Mesenchymal stem cell (in vitro differentiated cells and primary cell): ENCODE measurements around the gene ARHGEF3.

Experiments used
- DNase-seq: peaks from one replicate; pipeline ENCODE4 v3.0.0-alpha.2; 2013
- H2AFZ ChIP-seq: one replicate; pipeline ENCODE4 v1.6.1; 2013; ENCODE audit warnings: low read depth, mild to moderate bottlenecking, control low read depth, inconsistent platforms, low read length, moderate library complexity
- H2AK5ac ChIP-seq: 2 replicates; pipeline ENCODE4 v1.6.1; 2013; ENCODE audit warnings: low read length, moderate library complexity, mild to moderate bottlenecking, inconsistent platforms; ENCODE audit not compliant: severe bottlenecking
- H2BK120ac ChIP-seq: one replicate; pipeline ENCODE4 v1.6.1; 2013; ENCODE audit warnings: low read depth, mild to moderate bottlenecking, inconsistent platforms, low read length, moderate library complexity
- H2BK12ac ChIP-seq, 2 experiments: one replicate each; pipeline ENCODE4 v1.6.1; 2013; ENCODE audit warnings: inconsistent platforms in 2 of 2, low read length in 2 of 2, mild to moderate bottlenecking in 2 of 2, moderate library complexity in 2 of 2, control low read depth in 1 of 2
- H2BK15ac ChIP-seq: one replicate; pipeline ENCODE4 v1.6.1; 2013; ENCODE audit warnings: mild to moderate bottlenecking, low read depth, inconsistent platforms; ENCODE audit not compliant: poor library complexity, severe bottlenecking
- H2BK5ac ChIP-seq: 2 replicates; pipeline ENCODE4 v1.6.1; 2013; ENCODE audit warnings: low read depth, mild to moderate bottlenecking, low read length, control low read depth, inconsistent platforms; ENCODE audit not compliant: poor library complexity, severe bottlenecking
- H3K14ac ChIP-seq, 2 experiments: one replicate each; pipeline ENCODE4 v1.6.1; 2013; ENCODE audit warnings: inconsistent platforms in 2 of 2, low read length in 2 of 2, control low read depth in 1 of 2, mild to moderate bottlenecking in 1 of 2, moderate library complexity in 1 of 2
- H3K18ac ChIP-seq, 2 experiments: one replicate each; pipeline ENCODE4 v1.6.1; 2013; ENCODE audit warnings: inconsistent platforms in 2 of 2, low read length in 2 of 2, control low read depth in 1 of 2, low read depth in 1 of 2, mild to moderate bottlenecking in 1 of 2
- H3K23ac ChIP-seq, 2 experiments: one replicate each; pipeline ENCODE4 v1.6.1; 2013; ENCODE audit warnings: inconsistent platforms in 2 of 2, low read length in 2 of 2, mild to moderate bottlenecking in 2 of 2, moderate library complexity in 2 of 2, control low read depth in 1 of 2
- H3K27ac ChIP-seq: 2 replicates; pipeline ENCODE4 v1.5.1; 2013; ENCODE audit warnings: mild to moderate bottlenecking, moderate library complexity, low read length, control low read depth, inconsistent platforms; ENCODE audit not compliant: poor library complexity, severe bottlenecking
- H3K27me3 ChIP-seq, 2 experiments: 2 replicates each; pipeline versions ENCODE4 v1.6.1 to v1.7.0; 2013; ENCODE audit warnings: low read length in 2 of 2, mild to moderate bottlenecking in 2 of 2, moderate library complexity in 2 of 2, control low read depth in 1 of 2, inconsistent platforms in 1 of 2; ENCODE audit not compliant: control insufficient read depth in 1 of 2, insufficient read depth in 1 of 2
- H3K36me3 ChIP-seq, 2 experiments: 2 replicates each; pipeline versions ENCODE4 v1.6.1 to v1.7.0; 2013; ENCODE audit warnings: low read length in 2 of 2, control low read depth in 1 of 2, inconsistent platforms in 1 of 2, low read depth in 1 of 2, mild to moderate bottlenecking in 1 of 2; ENCODE audit not compliant: insufficient read depth in 2 of 2, control insufficient read depth in 1 of 2
- H3K4ac ChIP-seq, 2 experiments: one replicate each; pipeline ENCODE4 v1.6.1; 2013; ENCODE audit warnings: inconsistent platforms in 2 of 2, low read length in 2 of 2, mild to moderate bottlenecking in 2 of 2, moderate library complexity in 2 of 2, control low read depth in 1 of 2, low read depth in 1 of 2
- H3K4me1 ChIP-seq: 2 replicates; pipeline ENCODE4 v1.6.1; 2013; ENCODE audit warnings: low read depth, low read length, control low read depth; ENCODE audit not compliant: control insufficient read depth, insufficient read depth
- H3K4me2 ChIP-seq: 2 replicates; pipeline ENCODE4 v1.6.1; 2013; ENCODE audit warnings: low read length, mild to moderate bottlenecking, inconsistent platforms; ENCODE audit not compliant: poor library complexity, severe bottlenecking
- H3K4me3 ChIP-seq, 2 experiments: 2 replicates each; pipeline versions ENCODE4 v1.5.1 to v1.7.0; 2013; ENCODE audit warnings: low read length in 2 of 2, mild to moderate bottlenecking in 2 of 2, control low read depth in 1 of 2, low read depth in 1 of 2; ENCODE audit not compliant: insufficient read depth in 1 of 2
- H3K79me1 ChIP-seq: replicated peaks from 2 replicates; pipeline ENCODE4 v1.6.1; 2013; ENCODE audit warnings: mild to moderate bottlenecking, control low read depth, low read length, inconsistent platforms; ENCODE audit not compliant: poor library complexity, severe bottlenecking
- H3K9ac ChIP-seq: 2 replicates; pipeline ENCODE4 v1.7.0; 2013; ENCODE audit warnings: mild to moderate bottlenecking, low read length, moderate library complexity
- H3K9me3 ChIP-seq: 2 replicates; pipeline ENCODE4 v1.7.0; 2013; ENCODE audit warnings: mild to moderate bottlenecking, low read length; ENCODE audit not compliant: control insufficient read depth
- H4K8ac ChIP-seq: one replicate; pipeline ENCODE4 v1.6.1; 2013; ENCODE audit warnings: inconsistent platforms, mild to moderate bottlenecking, low read length, moderate library complexity
- H4K91ac ChIP-seq: one replicate; pipeline ENCODE4 v1.6.1; 2013; ENCODE audit warnings: mild to moderate bottlenecking, low read length, inconsistent platforms
- WGBS: methylation state at CpG from one replicate; pipeline ENCODE4 v1.1.7; 2013; ENCODE audit warnings: mixed read lengths; 5-methylcytosine and 5-hydroxymethylcytosine counted together

The ARHGEF3 gene

GRCh38 chr3:56688191-56688590, 113.6 kb downstream of the ARHGEF3 start:
- Histone ChIP-seq H3K27me3 (no peaks in the 10 kb centered on the region), H2AK5ac (no peak overlapping the region), H3K14ac (no peak overlapping the region), H2BK5ac (no peak overlapping the region), H3K4me1 (peaks cover 4% of the 10 kb centered on the region), H3K36me3 (no peaks in the 10 kb centered on the region), H3K4me3 (no peak overlapping the region), H3K9me3 (no peaks in the 10 kb centered on the region), H4K8ac (no peak overlapping the region), H2BK12ac (no peak overlapping the region), H2BK15ac (no peak overlapping the region), H2BK120ac (no peak overlapping the region), H3K18ac (no peak overlapping the region), H4K91ac (no peak overlapping the region), H3K27ac (no peak overlapping the region), H3K4ac (no peak overlapping the region), H3K4me2 (no peak overlapping the region), H3K79me1 (peaks cover 4% of the 10 kb centered on the region), H3K9ac (no peak overlapping the region), H3K23ac (no peak overlapping the region), H2AFZ (no peak overlapping the region)
- no peak for DNase-seq
- WGBS = 100% methylated on average over 1 of the region's 1 CpG

GRCh38 chr3:56684029-56684428, 117.7 kb downstream of the ARHGEF3 start:
- Histone ChIP-seq H3K36me3 (peaks cover 0 to 12% of the 10 kb centered on the region in 2 experiments), H3K23ac (no peak overlapping the region), H3K18ac (no peak overlapping the region), H2AFZ (no peak overlapping the region), H2AK5ac (no peak overlapping the region), H4K91ac (no peak overlapping the region), H3K79me1 (peaks cover 4% of the 10 kb centered on the region), H2BK5ac (no peak overlapping the region), H2BK12ac (no peak overlapping the region), H3K27me3 (no peaks in the 10 kb centered on the region), H3K9ac (no peak overlapping the region), H3K9me3 (no peaks in the 10 kb centered on the region), H3K4me1 (peaks cover 4% of the 10 kb centered on the region), H2BK15ac (no peak overlapping the region), H4K8ac (no peak overlapping the region), H3K27ac (no peak overlapping the region), H3K14ac (no peak overlapping the region), H3K4ac (no peak overlapping the region), H3K4me2 (no peak overlapping the region), H2BK120ac (no peak overlapping the region), H3K4me3 (no peak overlapping the region)
- DNase-seq = no peak
- WGBS = 97% methylated on average over 13 of the region's 13 CpGs

GRCh38 chr3:56683122-56683817, 118.5 kb downstream of the ARHGEF3 start, which contains the start of gene TASOR:
Gene TASOR (minus strand): TSS chr3:56683265. CDS start chr3:56683006, 259 bp downstream.
- Histone ChIP-seq H3K18ac (peak within 1 kb of the TSS; percentile 96 to 99), H3K36me3 (peaks cover 0 to 15% of the 10 kb centered on the region in 2 experiments), H4K8ac (peak within 1 kb of the TSS; percentile 96), H3K9ac (peak within 1 kb of the TSS; percentile 99), H2BK12ac (no peak within 1 kb of the TSS), H3K4ac (peak within 1 kb of the TSS; percentile 91 to 98), H2AK5ac (no peak within 1 kb of the TSS), H2BK5ac (peak within 1 kb of the TSS; percentile 94), H3K79me1 (peaks cover 5% of the 10 kb centered on the region), H2BK15ac (peak within 1 kb of the TSS; percentile 95), H2BK120ac (peak within 1 kb of the TSS; percentile 88), H3K4me3 (peak within 1 kb of the TSS; percentile 75 to 82), H3K4me1 (peaks cover 7% of the 10 kb centered on the region), H3K4me2 (peak within 1 kb of the TSS; percentile 59), H3K23ac (no peak within 1 kb of the TSS), H3K27ac (peak within 1 kb of the TSS; percentile 87), H3K14ac (peak within 1 kb of the TSS; percentile 44 to 93), H3K27me3 (no peaks in the 10 kb centered on the region), H4K91ac (peak within 1 kb of the TSS; percentile 97), H3K9me3 (no peaks in the 10 kb centered on the region), H2AFZ (peak within 1 kb of the TSS; percentile 73)
- DNase-seq = peak; percentile 76
- 33% methylated on average over 65 of the region's 68 CpGs for WGBS

- H3K4me3 ChIP-seq = peak overlapping the region; percentile 75 to 82
- peak overlapping the region; percentile 94 for H2BK5ac ChIP-seq
- peak overlapping the region; percentile 89 to 98 for H3K4ac ChIP-seq
- H3K4me1 ChIP-seq = peaks cover 7% of the 10 kb centered on the region
- no peak overlapping the region for H3K23ac ChIP-seq
- H3K36me3 ChIP-seq = peaks cover 0 to 15% of the 10 kb centered on the region in 2 experiments
- peak overlapping the region; percentile 73 for H2AFZ ChIP-seq
- H3K79me1 ChIP-seq = peaks cover 5% of the 10 kb centered on the region
- H4K8ac ChIP-seq = peak overlapping the region; percentile 96
- H3K18ac ChIP-seq = peak overlapping the region; percentile 96 to 99
- H3K27me3 ChIP-seq = no peaks in the 10 kb centered on the region
- peak overlapping the region; percentile 87 for H3K27ac ChIP-seq
- H3K9me3 ChIP-seq = no peaks in the 10 kb centered on the region
- peak overlapping the region; percentile 44 to 93 for H3K14ac ChIP-seq
- H3K4me2 ChIP-seq = peak overlapping the region; percentile 40
- DNase-seq = peak; percentile 85
- H2BK15ac ChIP-seq = peak overlapping the region; percentile 95
- H3K9ac ChIP-seq = peak overlapping the region; percentile 99
- peak overlapping the region; percentile 97 for H4K91ac ChIP-seq
- under 1% methylated on average over 42 of the region's 58 CpGs for WGBS
- no peak overlapping the region for H2BK12ac ChIP-seq
- peak overlapping the region; percentile 88 for H2BK120ac ChIP-seq
- no peak overlapping the region for H2AK5ac ChIP-seq
Observed at GRCh38 chr3:56682462-56683121, 119.2 kb downstream of the ARHGEF3 start.
